Choroid plexus epithelial cell (primary cell): ENCODE data around the gene IRAK1.

ENCODE experiments used
- DNase-seq: peaks from one replicate; pipeline ENCODE4 v3.0.0-alpha.2; 2010; ENCODE audit warnings: low read depth
- H3K4me3 ChIP-seq: 2 replicates; pipeline ENCODE4 v1.5.1; 2011; ENCODE audit warnings: low read depth, mild to moderate bottlenecking, control low read depth, low read length, moderate library complexity
- TF ChIP-seq, protein P1 (sequence below): conservative IDR thresholded peaks from 2 replicates; pipeline ENCODE4 v1.5.1; 2011; ENCODE audit warnings: low read depth, mild to moderate bottlenecking, control low read depth, inconsistent platforms, low read length, moderate library complexity

The IRAK1 gene

DNA sequence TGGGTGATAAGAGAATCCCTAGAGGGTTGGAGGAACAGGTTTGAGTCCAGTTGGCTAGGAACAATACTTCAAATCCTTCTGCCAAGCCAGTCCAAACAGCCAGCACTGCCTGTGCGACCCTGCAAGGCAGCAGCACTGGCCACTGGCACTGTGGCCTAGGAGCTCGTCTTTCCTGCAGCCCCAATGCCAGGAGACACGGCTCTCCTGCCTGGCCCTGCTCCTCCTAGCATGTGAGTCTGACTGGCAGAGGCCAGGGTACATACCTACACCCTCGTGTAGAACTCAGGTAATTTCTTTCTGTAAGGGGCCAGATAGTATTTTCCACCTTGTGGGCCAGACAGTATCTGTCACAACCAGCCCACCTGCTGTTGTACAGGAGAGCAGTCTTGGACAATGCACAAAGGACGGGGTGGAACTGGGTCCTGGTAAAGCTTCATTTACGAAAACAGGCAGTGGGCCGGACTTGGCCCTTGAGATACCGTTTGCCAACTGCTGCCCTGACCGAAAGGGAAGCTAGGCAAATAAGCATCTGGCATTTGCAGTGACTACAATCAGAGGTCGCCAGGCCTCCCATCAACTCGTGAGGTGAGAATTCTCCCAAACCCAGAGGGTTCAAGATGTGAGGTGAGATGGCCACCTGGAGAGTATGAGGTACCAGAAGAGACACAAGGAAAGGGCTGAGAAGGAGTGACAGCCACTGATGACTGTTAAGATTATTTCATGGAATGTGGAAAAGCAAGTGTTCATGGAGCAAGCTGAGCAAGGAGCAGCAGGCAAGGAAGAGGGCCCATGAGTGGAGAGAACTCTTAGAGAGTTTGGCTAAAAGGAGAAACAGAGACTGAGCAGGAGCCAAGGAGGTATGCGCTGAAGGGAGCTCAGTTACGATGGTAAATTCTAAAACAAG is 29.8 kb upstream of the IRAK1 start:
- H3K4me3 ChIP-seq, result no peak overlapping the region
- no peak for DNase-seq
- TF ChIP-seq, protein P1, sequence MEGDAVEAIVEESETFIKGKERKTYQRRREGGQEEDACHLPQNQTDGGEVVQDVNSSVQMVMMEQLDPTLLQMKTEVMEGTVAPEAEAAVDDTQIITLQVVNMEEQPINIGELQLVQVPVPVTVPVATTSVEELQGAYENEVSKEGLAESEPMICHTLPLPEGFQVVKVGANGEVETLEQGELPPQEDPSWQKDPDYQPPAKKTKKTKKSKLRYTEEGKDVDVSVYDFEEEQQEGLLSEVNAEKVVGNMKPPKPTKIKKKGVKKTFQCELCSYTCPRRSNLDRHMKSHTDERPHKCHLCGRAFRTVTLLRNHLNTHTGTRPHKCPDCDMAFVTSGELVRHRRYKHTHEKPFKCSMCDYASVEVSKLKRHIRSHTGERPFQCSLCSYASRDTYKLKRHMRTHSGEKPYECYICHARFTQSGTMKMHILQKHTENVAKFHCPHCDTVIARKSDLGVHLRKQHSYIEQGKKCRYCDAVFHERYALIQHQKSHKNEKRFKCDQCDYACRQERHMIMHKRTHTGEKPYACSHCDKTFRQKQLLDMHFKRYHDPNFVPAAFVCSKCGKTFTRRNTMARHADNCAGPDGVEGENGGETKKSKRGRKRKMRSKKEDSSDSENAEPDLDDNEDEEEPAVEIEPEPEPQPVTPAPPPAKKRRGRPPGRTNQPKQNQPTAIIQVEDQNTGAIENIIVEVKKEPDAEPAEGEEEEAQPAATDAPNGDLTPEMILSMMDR, result no peak

- H3K4me3 ChIP-seq, result no peak overlapping the region
- no peak for DNase-seq
- TF ChIP-seq, protein P1, result no peak
Measured at GRCh38 chrX:154048398-154048797, 28.7 kb upstream of the IRAK1 start.

- peak; percentile 56 for DNase-seq
- TF ChIP-seq, protein P1, result no peak
- no peak overlapping the region for H3K4me3 ChIP-seq
Measured at GRCh38 chrX:154046940-154047610, 27.4 kb upstream of the IRAK1 start.

DNA sequence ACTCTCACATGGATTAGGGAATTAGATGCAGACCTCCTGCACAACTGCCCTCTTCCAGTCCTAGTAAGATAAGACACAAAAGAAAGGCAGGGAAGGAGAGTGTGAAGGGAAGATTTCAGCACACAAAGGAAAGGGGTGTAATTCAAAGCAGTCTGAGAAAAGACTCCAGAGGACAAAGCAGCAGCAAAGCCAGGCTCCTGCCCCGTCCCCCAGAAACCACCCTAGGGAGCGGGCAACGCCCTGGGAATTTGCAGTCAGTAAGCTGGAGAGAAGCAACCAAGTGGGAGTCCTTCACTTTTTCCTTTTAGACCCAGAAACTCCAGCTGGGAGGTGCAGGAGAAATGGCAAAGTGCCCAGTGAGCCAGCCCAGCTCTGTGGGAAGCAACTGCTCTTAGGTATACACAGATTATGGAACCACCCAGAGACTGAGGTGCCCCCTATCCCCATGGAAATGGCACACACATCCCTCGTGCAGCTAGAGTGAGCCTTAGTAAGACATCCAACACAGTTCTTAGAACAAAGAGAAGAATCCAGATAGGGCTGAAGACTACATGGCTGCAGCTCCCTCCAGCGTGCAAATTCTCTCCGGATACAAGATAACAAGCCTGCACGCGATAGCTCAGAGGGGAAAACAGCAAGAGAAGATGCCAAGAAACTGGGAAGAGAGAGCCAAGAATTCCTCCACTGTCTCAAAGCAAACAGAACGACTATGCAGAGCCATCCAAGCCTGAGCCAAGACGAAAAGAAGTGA is 26.5 kb upstream of the IRAK1 start:
- H3K4me3 ChIP-seq, result no peak overlapping the region
- DNase-seq, result peak; percentile 81
- TF ChIP-seq, protein P1, result peak; percentile 45

- TF ChIP-seq, protein P1, result no peak
- no peak overlapping the region for H3K4me3 ChIP-seq
- DNase-seq, result no peak
Measured at GRCh38 chrX:154044091-154044490, 24.4 kb upstream of the IRAK1 start.

- DNase-seq, result peak; percentile 77
- TF ChIP-seq, protein P1, result no peak
- no peak overlapping the region for H3K4me3 ChIP-seq
Measured at GRCh38 chrX:154043003-154043763, 23.5 kb upstream of the IRAK1 start.
